ENCODE measurements around the gene CERS4.
A peak's percentile ranks its signal among the peaks of the same experiment; 100 is the strongest.

CERS4 gene

GRCh38 chr19:8238251-8238650 lies 29.1 kb downstream of the CERS4 start:
- DNase-seq (ENCODE audit: low read depth, low spot score), result no peak
- in situ Hi-C loops (cut with HindIII; ENCODE audit: low sequenced_read_pairs), result no loop called here
- no peak for TF ChIP-seq CTCF (IDR thresholded peaks at IDR 0.05; ENCODE audit: low read depth, low read length)
- H3K4me3 ChIP-seq (ENCODE audit: low read depth, low read length), result no peak overlapping the region

GRCh38 chr19:8239528-8240273 lies 30.5 kb downstream of the CERS4 start:
- DNase-seq (ENCODE audit: low read depth, low spot score), result no peak
- in situ Hi-C loops (cut with HindIII; ENCODE audit: low sequenced_read_pairs), result no loop called here
- no peak overlapping the region for H3K4me3 ChIP-seq (ENCODE audit: low read depth, low read length)
- TF ChIP-seq CTCF (IDR thresholded peaks at IDR 0.05; ENCODE audit: low read depth, low read length), result no peak

GRCh38 chr19:8240274-8241229 lies 31.4 kb downstream of the CERS4 start:
- DNase-seq (ENCODE audit: low read depth, low spot score), result peak; percentile 91
- no peak overlapping the region for H3K4me3 ChIP-seq (ENCODE audit: low read depth, low read length)
- TF ChIP-seq CTCF (IDR thresholded peaks at IDR 0.05; ENCODE audit: low read depth, low read length), result no peak
- in situ Hi-C loops (cut with HindIII; ENCODE audit: low sequenced_read_pairs), result no loop called here

- DNase-seq (ENCODE audit: low read depth, low spot score), result no peak
- in situ Hi-C loops (cut with HindIII; ENCODE audit: low sequenced_read_pairs), result no loop called here
- H3K4me3 ChIP-seq (ENCODE audit: low read depth, low read length), result no peak overlapping the region
- no peak for TF ChIP-seq CTCF (IDR thresholded peaks at IDR 0.05; ENCODE audit: low read depth, low read length)
Measured at GRCh38 chr19:8241646-8242045, 32.5 kb downstream of the CERS4 start.

GRCh38 chr19:8242211-8242821 lies 33.1 kb downstream of the CERS4 start:
- TF ChIP-seq CTCF (IDR thresholded peaks at IDR 0.05; ENCODE audit: low read depth, low read length), result no peak
- in situ Hi-C loops (cut with HindIII; ENCODE audit: low sequenced_read_pairs), result no loop called here
- no peak for DNase-seq (ENCODE audit: low read depth, low spot score)
- H3K4me3 ChIP-seq (ENCODE audit: low read depth, low read length), result no peak overlapping the region

GRCh38 chr19:8243146-8243545 lies 34.0 kb downstream of the CERS4 start:
- in situ Hi-C loops (cut with HindIII; ENCODE audit: low sequenced_read_pairs), result no loop called here
- H3K4me3 ChIP-seq (ENCODE audit: low read depth, low read length), result no peak overlapping the region
- no peak for TF ChIP-seq CTCF (IDR thresholded peaks at IDR 0.05; ENCODE audit: low read depth, low read length)
- no peak for DNase-seq (ENCODE audit: low read depth, low spot score)

All from astrocyte of the spinal cord (primary cell).